Airway epithelial cell (primary cell): ENCODE measurements around the gene NASP. TPM values are rescaled to one million over a fixed set of nuclear protein-coding genes. Genes with fewer than 3 reads are reported as not detected.

Source experiments
- total RNA-seq: library from RNA; depleted of rRNA; stranded (reverse); fragments of >200 nt; gene quantifications from 2 replicates; pipeline ENCODE4 v1.2.3, GENCODE V29; 2015

NASP gene
- 67.7 and 83.7 TPM in 2 replicates for total RNA-seq

GRCh38 chr1:45583666-45584350 is at the start of gene NASP:
Gene NASP (plus strand): TSS chr1:45584041. CDS start chr1:45584147, 106 bp downstream.

GRCh38 chr1:45550401-45551351 is 33.2 kb upstream of the NASP start, which contains the start of gene AKR1A1:
Gene AKR1A1 (plus strand): TSS chr1:45550826. CDS start chr1:45561795, 10,969 bp downstream.

GRCh38 chr1:45623972-45624371 is 40.1 kb downstream of the NASP start, which contains the start of gene CCDC17:
Gene CCDC17 (minus strand): TSS chr1:45624054. CDS start chr1:45623909, 145 bp downstream.

Other genes starting within 250 kb of the NASP start
- 6.6 and 8.3 TPM in 2 replicates for gene TOE1, start 243.9 kb upstream of the NASP start, total RNA-seq
- 13.9 and 15.2 TPM in 2 replicates for gene MUTYH, start 243.6 kb upstream of the NASP start, total RNA-seq
- gene TESK2, start 92.9 kb upstream of the NASP start, total RNA-seq: 3.2 and 4.7 TPM in 2 replicates
- gene CCDC163, start 84.0 kb upstream of the NASP start, total RNA-seq: 0.51 and 1.2 TPM in 2 replicates
- 2.5 and 3.5 TPM in 2 replicates for gene MMACHC, start 83.7 kb upstream of the NASP start, total RNA-seq
- 671 and 698 TPM in 2 replicates for gene PRDX1, start 62.2 kb upstream of the NASP start, total RNA-seq
- 102 and 107 TPM in 2 replicates for gene AKR1A1, start 33.2 kb upstream of the NASP start, total RNA-seq
- gene CCDC17, start 40.0 kb downstream of the NASP start, total RNA-seq: 0.19 and 0.56 TPM in 2 replicates
- 65.5 and 85.0 TPM in 2 replicates for gene GPBP1L1, start 102.5 kb downstream of the NASP start, total RNA-seq
- 48.7 and 55.4 TPM in 2 replicates for gene TMEM69, start 104.1 kb downstream of the NASP start, total RNA-seq
- 6.7 and 8.0 TPM in 2 replicates for gene IPP, start 166.6 kb downstream of the NASP start, total RNA-seq
- 10.3 and 15.2 TPM in 2 replicates for gene MAST2, start 219.6 kb downstream of the NASP start, total RNA-seq